ENCODE data around the gene USP21. TPM values are rescaled to one million over a fixed set of nuclear protein-coding genes. Genes with fewer than 3 reads are reported as not detected.

USP21 gene
- total RNA-seq, 2 experiments from 2014 or later: 44.4 to 45.6 TPM

GRCh38 chr1:161199506-161200139 is 40.3 kb downstream of the USP21 start:
- H3K36me3 Mint-ChIP-seq (ENCODE audit: low read depth): peaks cover 20% of the 10 kb centered on the region
- no peak for TF ChIP-seq CTCF (IDR thresholded peaks at IDR 0.05)
- no peaks in the 10 kb centered on the region for H3K9me3 Mint-ChIP-seq
- intact Hi-C loops (cut with DNase I, micrococcal nuclease): loop anchor here in 1 of 2 experiments (2.0 kb wide), 1 partner anchor 31 kb away; no protein-coding TSS in a partner anchor
- H3K4me1 Mint-ChIP-seq (ENCODE audit: low read depth): peaks cover 54% of the 10 kb centered on the region
- DNase-seq: no peak
- H3K27me3 ChIP-seq (ENCODE audit: control insufficient read depth in 1 of 2, insufficient read depth in 2 of 2, low read length in 2 of 2): no peaks in the 10 kb centered on the region
- POLR2A ChIA-PET: interaction anchor here (1.7 kb wide), 1 partner anchor 18 kb away, joined by 7 read pairs; no protein-coding TSS in a partner anchor
- CTCF ChIA-PET: no interaction called here
- H3K27ac Mint-ChIP-seq: peak overlapping the region; percentile 95
- peaks cover 57% of the 10 kb centered on the region for H3K4me1 ChIP-seq (ENCODE audit: insufficient read depth, low read length)
- H3K27me3 Mint-ChIP-seq: no peaks in the 10 kb centered on the region
- peaks cover 14% of the 10 kb centered on the region for H3K36me3 ChIP-seq (ENCODE audit: insufficient read depth, low read length)
- H3K9me3 ChIP-seq (ENCODE audit: control insufficient read depth in 1 of 2, insufficient read depth in 1 of 2, low read length in 2 of 2): no peaks in the 10 kb centered on the region
- peak overlapping the region; percentile 70 for H3K4me3 Mint-ChIP-seq
- no peak overlapping the region for H3K4me3 ChIP-seq (ENCODE audit: low read length)
- ATAC-seq (ENCODE audit: poor library complexity): no peak
- peak overlapping the region in 1 of 2 donors; percentile 86 for H3K27ac ChIP-seq (ENCODE audit: low read depth in 1 of 2, low read length in 2 of 2)

- peak overlapping the region; percentile 95 for H3K27ac Mint-ChIP-seq
Measured at GRCh38 chr1:161200421-161200991, 41.2 kb downstream of the USP21 start.

More at GRCh38 chr1:161200421-161200991, 41.2 kb downstream of the USP21 start:
- H3K27ac ChIP-seq (ENCODE audit: low read depth in 1 of 2, low read length in 2 of 2): peak overlapping the region; percentile 40 to 86
- H3K4me1 Mint-ChIP-seq (ENCODE audit: low read depth): peaks cover 52% of the 10 kb centered on the region
- no peaks in the 10 kb centered on the region for H3K9me3 ChIP-seq (ENCODE audit: control insufficient read depth in 1 of 2, insufficient read depth in 1 of 2, low read length in 2 of 2)
- peak in 4 of 14 experiments; percentile 31 to 70 (median 40) for DNase-seq
- POLR2A ChIA-PET: interaction anchor here (2.5 to 5.0 kb wide), 6 partner anchors 13 to 189 kb away, joined by 20 to 95 read pairs (median 58); partner anchors contain the start of genes PPOX, SDHC and TOMM40L
- H3K27me3 ChIP-seq (ENCODE audit: control insufficient read depth in 1 of 2, insufficient read depth in 2 of 2, low read length in 2 of 2): no peaks in the 10 kb centered on the region
- H3K9me3 Mint-ChIP-seq: no peaks in the 10 kb centered on the region
- peak overlapping the region; percentile 57 for H3K4me3 Mint-ChIP-seq
- peaks cover 26% of the 10 kb centered on the region for H3K36me3 Mint-ChIP-seq (ENCODE audit: low read depth)
- H3K36me3 ChIP-seq (ENCODE audit: insufficient read depth, low read length): peaks cover 20% of the 10 kb centered on the region
- H3K4me3 ChIP-seq (ENCODE audit: low read length): no peak overlapping the region
- CTCF ChIA-PET: interaction anchor here (1.0 to 4.5 kb wide), 4 partner anchors 8 to 91 kb away, joined by 3 to 43 read pairs (median 8); partner anchors contain the start of genes TOMM40L and UFC1
- peaks cover 52% of the 10 kb centered on the region for H3K4me1 ChIP-seq (ENCODE audit: insufficient read depth, low read length)
- TF ChIP-seq CTCF (IDR thresholded peaks at IDR 0.05): no peak
- intact Hi-C loops (cut with DNase I, micrococcal nuclease): no loop called here
- ATAC-seq (ENCODE audit: poor library complexity): no peak
- H3K27me3 Mint-ChIP-seq: no peaks in the 10 kb centered on the region

Measured in CD4-positive, alpha-beta T cell (primary cell).